GM12878 (cell line): ENCODE results near the gene B3GNT3. TPM values are rescaled to one million over a fixed set of nuclear protein-coding genes. Genes with fewer than 3 reads are reported as not detected.
A peak's percentile ranks its signal among the peaks of the same experiment; 100 is the strongest.

Experiments
- CHD2 ChIP-seq: IDR thresholded peaks from 2 replicates; pipeline ENCODE4 v1.6.1; 2011; ENCODE audit warnings: low read depth, low read length, improper control_type of control experiment, borderline replicate concordance
- CHD4 ChIP-seq: fragments of 200-600 bp; sonication (generic); IDR thresholded peaks from 2 replicates; pipeline ENCODE4 v1.6.1; 2016; ENCODE audit warnings: mild to moderate bottlenecking
- E2F8 ChIP-seq: fragments of 450-650 bp; IDR thresholded peaks from 2 replicates; pipeline ENCODE4 v1.6.1; 2018; ENCODE audit warnings: mild to moderate bottlenecking, low read depth, moderate library complexity; ENCODE audit not compliant: partially characterized antibody
- ETV6 ChIP-seq, 2 experiments: fragments of 450-650 bp in 1 of 2; IDR thresholded peaks in 1 of 2; conservative IDR thresholded peaks in 1 of 2; 2 replicates each; pipeline ENCODE4 v1.6.1; 2014; ENCODE audit warnings: antibody characterized with exemption in 1 of 2, borderline replicate concordance in 1 of 2, low read depth in 1 of 2, mild to moderate bottlenecking in 1 of 2, moderate library complexity in 1 of 2
- HDAC6 ChIP-seq: fragments of 200-600 bp; sonication (generic); IDR thresholded peaks from one replicate; pipeline ENCODE4 v1.8.0; 2017; ENCODE audit warnings: antibody characterized with exemption; ENCODE audit not compliant: unreplicated experiment
- KAT2A ChIP-seq: conservative IDR thresholded peaks from 2 replicates; pipeline ENCODE4 v1.6.1; 2011; ENCODE audit warnings: low read depth, low read length; ENCODE audit not compliant: control insufficient read depth
- LARP7 ChIP-seq: fragments of 450-650 bp; IDR thresholded peaks from 2 replicates; pipeline ENCODE4 v1.6.1; 2017; ENCODE audit warnings: mild to moderate bottlenecking
- MTA3 ChIP-seq: IDR thresholded peaks from 2 replicates; pipeline ENCODE4 v1.6.1; 2012; ENCODE audit warnings: low read length, inconsistent platforms, borderline replicate concordance
- POLR2A ChIP-seq: IDR thresholded peaks from 2 replicates; pipeline ENCODE4 v1.6.1; 2011; ENCODE audit warnings: low read depth, mild to moderate bottlenecking, low read length
- POLR2AphosphoS5 ChIP-seq: IDR thresholded peaks from 2 replicates; pipeline ENCODE4 v1.6.1; 2011; ENCODE audit warnings: mild to moderate bottlenecking, low read length, inconsistent platforms
- RBBP5 ChIP-seq: fragments of 200-600 bp; sonication (generic); conservative IDR thresholded peaks from 2 replicates; pipeline ENCODE4 v1.6.1; 2016
- SMARCA5 ChIP-seq: fragments of 450-650 bp; IDR thresholded peaks from 2 replicates; pipeline ENCODE4 v1.6.1; 2017; ENCODE audit warnings: mild to moderate bottlenecking
- SUZ12 ChIP-seq: fragments of 200-600 bp; sonication (generic); IDR thresholded peaks from one replicate; pipeline ENCODE4 v1.6.1; 2018; ENCODE audit warnings: antibody characterized with exemption, mild to moderate bottlenecking; ENCODE audit not compliant: unreplicated experiment
- TCF7 ChIP-seq: IDR thresholded peaks from 2 replicates; pipeline ENCODE4 v1.6.1; 2014; ENCODE audit warnings: antibody characterized with exemption, borderline replicate concordance
- polyA plus RNA-seq, 11 experiments: library from polyadenylated mRNA; depleted of rRNA in 4 of 11; unstranded in 6 of 11; stranded (reverse) in 5 of 11; fragments of >200 nt; fragmentation: Nextera tagmentation in 4 of 11; fragmentation: Illumina TruSeq in 1 of 11; extraction: Ambion mirVana in 4 of 11; extraction: Trizol in 1 of 11; gene quantifications; 1 replicate in 1 of 11; 2 replicates in 10 of 11; pipeline versions ENCODE4 v1.2.1 to v1.2.3, GENCODE V29; 2011 to 2016; ENCODE audit warnings: inconsistent platforms in 2 of 11, missing spikeins in 2 of 11, low read depth in 1 of 11
- total RNA-seq, 4 experiments: library from RNA; depleted of rRNA in 3 of 4; stranded (reverse); fragments of >200 nt in 3 of 4; fragmentation: Illumina TruSeq in 1 of 4; extraction: Trizol in 1 of 4; gene quantifications; 2 replicates each; pipeline versions ENCODE4 v1.2.1 to v1.2.3, GENCODE V29; 2013 to 2021
- TF ChIP-seq, protein P1 (sequence below): IDR thresholded peaks from 2 replicates; pipeline ENCODE4 v1.6.1; 2011; ENCODE audit warnings: low read depth, low read length, improper control_type of control experiment, borderline replicate concordance
- TF ChIP-seq, protein P2 (sequence below): IDR thresholded peaks from 2 replicates; pipeline ENCODE4 v1.6.1; 2011; ENCODE audit warnings: borderline replicate concordance, low read depth, mild to moderate bottlenecking, moderate library complexity, low read length; ENCODE audit not compliant: insufficient read depth, poor library complexity, severe bottlenecking
- TF ChIP-seq, protein P3 (sequence below): fragments of 450-650 bp; formaldehyde crosslinking; IDR thresholded peaks from 2 replicates; pipeline ENCODE4 v1.4.0; 2022; ENCODE audit warnings: mild to moderate bottlenecking, moderate library complexity
- TF ChIP-seq, protein P4 (sequence below): fragments of 450-650 bp; IDR thresholded peaks from 2 replicates; pipeline ENCODE4 v1.6.1; 2017; ENCODE audit warnings: antibody characterized with exemption, mild to moderate bottlenecking, moderate library complexity

B3GNT3 gene
- total and polyA plus RNA-seq, 10 of the 15 experiments (the other 5 are each of a cell fraction or from before 2014, with no cell fraction given), result not detected

DNA sequence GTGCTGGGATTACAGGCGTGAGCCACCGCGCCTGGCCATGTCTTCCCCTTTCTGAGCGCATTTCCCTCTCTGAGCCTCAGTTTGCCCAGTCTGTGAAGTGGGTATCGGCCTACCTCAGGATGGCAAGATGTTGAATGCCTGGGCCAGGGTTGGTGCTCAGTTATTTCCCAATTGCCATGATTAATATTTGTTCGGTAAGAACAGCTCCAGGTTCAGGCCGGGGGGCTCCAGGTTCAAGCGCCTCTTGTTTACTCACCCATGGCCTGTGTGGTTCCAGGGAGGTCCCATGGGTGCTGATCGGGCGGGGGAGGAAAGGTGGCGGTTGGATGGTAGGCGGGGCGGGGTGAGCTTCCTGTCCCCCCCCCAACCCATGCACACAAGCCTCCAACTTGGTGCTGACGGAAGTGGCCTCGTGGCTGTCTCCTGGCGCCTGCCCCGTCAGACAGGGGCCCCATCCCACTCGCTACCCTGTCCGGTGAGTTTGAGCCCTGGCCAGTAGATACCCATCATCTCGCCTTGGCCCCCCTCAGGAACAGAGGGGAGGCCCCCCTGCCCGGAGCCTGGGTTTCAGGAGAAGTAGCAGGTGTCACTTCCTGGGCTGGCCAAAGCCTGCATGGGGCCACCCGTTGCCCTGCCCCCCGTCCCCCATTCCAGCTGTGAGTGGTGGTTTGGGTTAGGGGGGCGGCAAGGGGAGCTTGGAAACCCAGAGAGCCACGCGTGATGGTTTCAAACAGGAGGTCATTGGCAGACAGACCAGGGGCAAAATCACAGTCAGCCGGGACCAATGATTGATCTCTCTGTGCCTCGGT lies 43.6 kb upstream of the B3GNT3 start, which contains the start of gene FCHO1 (continued):
- TF ChIP-seq ETV6 (conservative IDR thresholded peaks at IDR 0.05 in 1 of 2, IDR thresholded peaks at IDR 0.05 in 1 of 2; ENCODE audit: borderline replicate concordance in 1 of 2, low read depth in 1 of 2) (peak in 1 of 2 experiments; percentile 65; a peak in 2 of 4 replicates), KAT2A (no peak), RBBP5 (no peak), E2F8 (peak; percentile 11), POLR2AphosphoS5 (peak; percentile 59; the same call in 1 of the 2 replicates), LARP7 (peak; percentile 54), CHD2 (peak; percentile 54), TCF7 (no peak), HDAC6 (no peak), CHD4 (no peak), POLR2A (peak; percentile 91), SUZ12 (no peak), MTA3 (no peak), SMARCA5 (peak; percentile 100)
- TF ChIP-seq, protein P1, sequence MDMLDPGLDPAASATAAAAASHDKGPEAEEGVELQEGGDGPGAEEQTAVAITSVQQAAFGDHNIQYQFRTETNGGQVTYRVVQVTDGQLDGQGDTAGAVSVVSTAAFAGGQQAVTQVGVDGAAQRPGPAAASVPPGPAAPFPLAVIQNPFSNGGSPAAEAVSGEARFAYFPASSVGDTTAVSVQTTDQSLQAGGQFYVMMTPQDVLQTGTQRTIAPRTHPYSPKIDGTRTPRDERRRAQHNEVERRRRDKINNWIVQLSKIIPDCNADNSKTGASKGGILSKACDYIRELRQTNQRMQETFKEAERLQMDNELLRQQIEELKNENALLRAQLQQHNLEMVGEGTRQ, result no peak
- TF ChIP-seq, protein P2, sequence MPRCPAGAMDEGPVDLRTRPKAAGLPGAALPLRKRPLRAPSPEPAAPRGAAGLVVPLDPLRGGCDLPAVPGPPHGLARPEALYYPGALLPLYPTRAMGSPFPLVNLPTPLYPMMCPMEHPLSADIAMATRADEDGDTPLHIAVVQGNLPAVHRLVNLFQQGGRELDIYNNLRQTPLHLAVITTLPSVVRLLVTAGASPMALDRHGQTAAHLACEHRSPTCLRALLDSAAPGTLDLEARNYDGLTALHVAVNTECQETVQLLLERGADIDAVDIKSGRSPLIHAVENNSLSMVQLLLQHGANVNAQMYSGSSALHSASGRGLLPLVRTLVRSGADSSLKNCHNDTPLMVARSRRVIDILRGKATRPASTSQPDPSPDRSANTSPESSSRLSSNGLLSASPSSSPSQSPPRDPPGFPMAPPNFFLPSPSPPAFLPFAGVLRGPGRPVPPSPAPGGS, result peak; percentile 14
- TF ChIP-seq, protein P3, sequence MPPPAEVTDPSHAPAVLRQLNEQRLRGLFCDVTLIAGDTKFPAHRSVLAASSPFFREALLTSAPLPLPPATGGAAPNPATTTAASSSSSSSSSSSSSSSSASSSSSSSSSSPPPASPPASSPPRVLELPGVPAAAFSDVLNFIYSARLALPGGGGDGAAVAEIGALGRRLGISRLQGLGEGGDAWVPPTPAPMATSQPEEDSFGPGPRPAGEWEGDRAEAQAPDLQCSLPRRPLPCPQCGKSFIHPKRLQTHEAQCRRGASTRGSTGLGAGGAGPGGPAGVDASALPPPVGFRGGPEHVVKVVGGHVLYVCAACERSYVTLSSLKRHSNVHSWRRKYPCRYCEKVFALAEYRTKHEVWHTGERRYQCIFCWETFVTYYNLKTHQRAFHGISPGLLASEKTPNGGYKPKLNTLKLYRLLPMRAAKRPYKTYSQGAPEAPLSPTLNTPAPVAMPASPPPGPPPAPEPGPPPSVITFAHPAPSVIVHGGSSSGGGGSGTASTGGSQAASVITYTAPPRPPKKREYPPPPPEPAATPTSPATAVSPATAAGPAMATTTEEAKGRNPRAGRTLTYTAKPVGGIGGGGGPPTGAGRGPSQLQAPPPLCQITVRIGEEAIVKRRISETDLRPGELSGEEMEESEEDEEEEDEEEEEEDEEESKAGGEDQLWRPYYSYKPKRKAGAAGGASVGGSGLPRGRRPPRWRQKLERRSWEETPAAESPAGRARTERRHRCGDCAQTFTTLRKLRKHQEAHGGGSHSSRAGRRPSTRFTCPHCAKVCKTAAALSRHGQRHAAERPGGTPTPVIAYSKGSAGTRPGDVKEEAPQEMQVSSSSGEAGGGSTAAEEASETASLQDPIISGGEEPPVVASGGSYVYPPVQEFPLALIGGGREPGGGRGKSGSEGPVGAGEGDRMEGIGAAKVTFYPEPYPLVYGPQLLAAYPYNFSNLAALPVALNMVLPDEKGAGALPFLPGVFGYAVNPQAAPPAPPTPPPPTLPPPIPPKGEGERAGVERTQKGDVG (CRISPR knock-in tag), result no peak
- TF ChIP-seq, protein P4, sequence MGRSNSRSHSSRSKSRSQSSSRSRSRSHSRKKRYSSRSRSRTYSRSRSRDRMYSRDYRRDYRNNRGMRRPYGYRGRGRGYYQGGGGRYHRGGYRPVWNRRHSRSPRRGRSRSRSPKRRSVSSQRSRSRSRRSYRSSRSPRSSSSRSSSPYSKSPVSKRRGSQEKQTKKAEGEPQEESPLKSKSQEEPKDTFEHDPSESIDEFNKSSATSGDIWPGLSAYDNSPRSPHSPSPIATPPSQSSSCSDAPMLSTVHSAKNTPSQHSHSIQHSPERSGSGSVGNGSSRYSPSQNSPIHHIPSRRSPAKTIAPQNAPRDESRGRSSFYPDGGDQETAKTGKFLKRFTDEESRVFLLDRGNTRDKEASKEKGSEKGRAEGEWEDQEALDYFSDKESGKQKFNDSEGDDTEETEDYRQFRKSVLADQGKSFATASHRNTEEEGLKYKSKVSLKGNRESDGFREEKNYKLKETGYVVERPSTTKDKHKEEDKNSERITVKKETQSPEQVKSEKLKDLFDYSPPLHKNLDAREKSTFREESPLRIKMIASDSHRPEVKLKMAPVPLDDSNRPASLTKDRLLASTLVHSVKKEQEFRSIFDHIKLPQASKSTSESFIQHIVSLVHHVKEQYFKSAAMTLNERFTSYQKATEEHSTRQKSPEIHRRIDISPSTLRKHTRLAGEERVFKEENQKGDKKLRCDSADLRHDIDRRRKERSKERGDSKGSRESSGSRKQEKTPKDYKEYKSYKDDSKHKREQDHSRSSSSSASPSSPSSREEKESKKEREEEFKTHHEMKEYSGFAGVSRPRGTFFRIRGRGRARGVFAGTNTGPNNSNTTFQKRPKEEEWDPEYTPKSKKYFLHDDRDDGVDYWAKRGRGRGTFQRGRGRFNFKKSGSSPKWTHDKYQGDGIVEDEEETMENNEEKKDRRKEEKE, result no peak
